GM19035 (cell line): ENCODE data around the gene CHMP3.
"Not testable (repeated sequence)": the region's sequence is repeated elsewhere in the genome, so short reads cannot be mapped to it uniquely, and the experiment has no call there.

ENCODE experiments used
- ATAC-seq: cut with Tn5 transposase; IDR thresholded peaks from one replicate; pipeline ENCODE4 v1.9.1; 2021; ENCODE audit not compliant: unreplicated experiment

Gene CHMP3

GRCh38 chr2:86549963-86550725, 13.1 kb downstream of the CHMP3 start:
- not testable (repeated sequence) for ATAC-seq

GRCh38 chr2:86549440-86549839, 13.8 kb downstream of the CHMP3 start:
- not testable (repeated sequence) for ATAC-seq

- not testable (repeated sequence) for ATAC-seq
Measured at GRCh38 chr2:86548913-86549396, 14.3 kb downstream of the CHMP3 start.

GRCh38 chr2:86548165-86548912, 14.9 kb downstream of the CHMP3 start:
- ATAC-seq: not testable (repeated sequence)

- ATAC-seq: not testable (repeated sequence)
Measured at GRCh38 chr2:86545296-86545924, 17.8 kb downstream of the CHMP3 start.

GRCh38 chr2:86544278-86545099, 18.8 kb downstream of the CHMP3 start:
- not testable (repeated sequence) for ATAC-seq

- ATAC-seq: no peak
Measured at GRCh38 chr2:86543793-86544192, 19.4 kb downstream of the CHMP3 start.

- no peak for ATAC-seq
Measured at GRCh38 chr2:86543335-86543734, 19.9 kb downstream of the CHMP3 start.

GRCh38 chr2:86542814-86543213, 20.4 kb downstream of the CHMP3 start:
- no peak for ATAC-seq

- ATAC-seq: no peak
Measured at GRCh38 chr2:86541334-86541733, 21.9 kb downstream of the CHMP3 start.

GRCh38 chr2:86533589-86533988, 29.7 kb downstream of the CHMP3 start:
- ATAC-seq: no peak

- ATAC-seq: no peak
Measured at GRCh38 chr2:86525421-86526340, 37.6 kb downstream of the CHMP3 start.

GRCh38 chr2:86523491-86523890, 39.8 kb downstream of the CHMP3 start:
- no peak for ATAC-seq

- ATAC-seq: no peak
Measured at GRCh38 chr2:86522711-86523110, 40.5 kb downstream of the CHMP3 start.

- ATAC-seq: no peak
Measured at GRCh38 chr2:86521922-86522321, 41.3 kb downstream of the CHMP3 start.

- ATAC-seq: no peak
Measured at GRCh38 chr2:86520153-86520552, 43.1 kb downstream of the CHMP3 start.

- no peak for ATAC-seq
Measured at GRCh38 chr2:86519349-86519748, 43.9 kb downstream of the CHMP3 start.

GRCh38 chr2:86518481-86518880, 44.8 kb downstream of the CHMP3 start:
- no peak for ATAC-seq

GRCh38 chr2:86513948-86514660, 49.1 kb downstream of the CHMP3 start:
- ATAC-seq: no peak
